ENCODE measurements around the gene RUFY1.

GRCh38 chr5:179623003-179623905 lies 72.9 kb downstream of the RUFY1 start, which contains the start of gene HNRNPH1:
- TF ChIP-seq, protein P1, sequence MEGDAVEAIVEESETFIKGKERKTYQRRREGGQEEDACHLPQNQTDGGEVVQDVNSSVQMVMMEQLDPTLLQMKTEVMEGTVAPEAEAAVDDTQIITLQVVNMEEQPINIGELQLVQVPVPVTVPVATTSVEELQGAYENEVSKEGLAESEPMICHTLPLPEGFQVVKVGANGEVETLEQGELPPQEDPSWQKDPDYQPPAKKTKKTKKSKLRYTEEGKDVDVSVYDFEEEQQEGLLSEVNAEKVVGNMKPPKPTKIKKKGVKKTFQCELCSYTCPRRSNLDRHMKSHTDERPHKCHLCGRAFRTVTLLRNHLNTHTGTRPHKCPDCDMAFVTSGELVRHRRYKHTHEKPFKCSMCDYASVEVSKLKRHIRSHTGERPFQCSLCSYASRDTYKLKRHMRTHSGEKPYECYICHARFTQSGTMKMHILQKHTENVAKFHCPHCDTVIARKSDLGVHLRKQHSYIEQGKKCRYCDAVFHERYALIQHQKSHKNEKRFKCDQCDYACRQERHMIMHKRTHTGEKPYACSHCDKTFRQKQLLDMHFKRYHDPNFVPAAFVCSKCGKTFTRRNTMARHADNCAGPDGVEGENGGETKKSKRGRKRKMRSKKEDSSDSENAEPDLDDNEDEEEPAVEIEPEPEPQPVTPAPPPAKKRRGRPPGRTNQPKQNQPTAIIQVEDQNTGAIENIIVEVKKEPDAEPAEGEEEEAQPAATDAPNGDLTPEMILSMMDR (conservative IDR thresholded peaks at IDR 0.05; ENCODE audit: low read length), result no peak; the same call in 1 of the 2 replicates
- TF ChIP-seq EZH2phosphoT487 (IDR thresholded peaks at IDR 0.05; ENCODE audit: borderline replicate concordance, low read depth, low read length), result no peak

All from OCI-LY7 (cell line).